ENCODE results near the gene ACAD10.
"Not testable (repeated sequence)": the region's sequence is repeated elsewhere in the genome, so short reads cannot be mapped to it uniquely, and the experiment has no call there.

Gene ACAD10

DNA sequence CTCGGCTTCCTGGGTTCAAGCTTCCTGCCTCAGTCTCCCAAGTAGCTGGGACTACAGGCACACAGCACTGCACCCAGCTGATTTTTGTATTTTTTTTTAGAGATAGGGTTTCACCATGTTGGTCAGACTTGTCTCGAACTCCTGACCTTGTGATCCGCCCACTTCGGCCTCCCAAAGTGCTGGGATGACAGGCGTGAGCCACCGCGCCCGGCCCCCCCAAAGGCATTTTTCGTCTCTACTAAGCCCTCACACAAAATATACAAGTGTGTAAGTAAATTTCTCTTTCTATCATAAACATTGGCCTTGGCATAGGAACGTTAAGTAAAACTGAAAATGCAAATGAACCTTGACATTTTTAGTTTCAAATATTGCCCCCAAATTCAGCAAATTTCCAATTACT, 2.1 kb downstream of the ACAD10 start:
- DNase-seq: no peak

DNA sequence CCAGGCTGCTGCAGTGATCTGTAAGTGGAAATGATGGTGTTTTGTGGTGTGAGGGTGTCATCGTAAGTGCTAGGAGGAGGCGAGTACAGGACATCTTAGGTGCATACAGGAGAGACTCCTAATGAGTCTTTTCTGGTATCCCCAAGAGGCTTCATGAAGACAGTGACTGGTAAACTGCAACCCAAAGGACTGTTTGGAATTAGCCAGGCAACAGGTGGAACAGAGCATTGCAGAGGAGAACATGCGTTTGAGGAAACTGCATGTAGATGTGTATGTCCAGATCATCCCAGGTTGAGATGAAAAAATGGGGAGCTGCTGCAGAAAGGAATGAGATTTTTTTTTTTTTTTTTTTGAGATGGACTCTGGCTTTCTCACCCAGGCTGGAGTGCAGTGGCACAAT, 5.4 kb downstream of the ACAD10 start:
- no peak for DNase-seq

DNA sequence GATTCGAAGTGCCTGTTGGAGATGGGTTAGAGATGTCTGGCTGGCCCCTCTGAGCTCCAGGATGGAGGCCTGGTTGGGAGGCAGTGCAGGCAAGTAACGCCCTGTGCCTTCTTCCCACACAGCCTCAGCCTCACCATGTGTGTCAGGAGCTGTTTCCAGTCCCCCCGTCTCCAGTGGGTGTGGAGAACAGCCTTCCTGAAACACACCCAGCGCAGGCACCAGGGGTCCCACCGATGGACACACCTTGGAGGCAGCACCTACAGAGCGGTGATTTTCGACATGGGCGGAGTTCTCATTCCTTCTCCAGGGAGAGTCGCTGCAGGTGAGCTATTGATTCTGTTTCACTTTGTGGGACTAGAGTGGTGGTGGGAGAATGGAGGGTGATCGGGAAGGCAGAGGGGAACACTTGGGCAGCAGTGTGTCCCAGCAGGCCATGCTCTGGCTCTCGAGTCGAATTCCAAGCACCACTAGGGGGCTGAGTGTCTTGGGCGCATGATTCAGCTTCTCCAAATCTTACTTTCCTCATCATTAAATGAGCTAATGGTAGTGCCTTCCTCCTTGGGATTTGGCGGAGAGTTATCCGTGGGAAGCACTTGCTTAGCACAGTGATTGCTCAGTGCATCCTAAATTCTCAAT, 6.8 kb downstream of the ACAD10 start:
- DNase-seq: no peak

DNA sequence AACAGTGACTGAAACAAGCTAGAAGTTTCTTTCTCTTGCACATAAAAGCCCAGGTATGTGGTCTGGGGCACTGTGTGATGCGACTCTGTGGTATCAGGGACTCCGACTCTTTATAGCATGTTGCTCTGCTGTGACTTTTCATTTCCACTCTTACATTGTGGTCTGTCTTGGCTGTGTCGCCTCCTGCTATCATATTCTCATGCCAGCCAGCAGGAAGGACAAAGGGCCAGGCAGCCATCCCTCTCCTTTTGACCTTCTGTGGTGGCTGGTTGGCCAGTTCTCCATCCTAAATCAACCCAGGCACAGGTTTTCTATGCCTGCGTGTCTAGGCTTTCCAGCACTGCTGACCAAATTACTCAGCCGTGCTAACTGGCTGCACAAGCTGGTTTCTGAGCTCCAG, 8.0 kb downstream of the ACAD10 start:
- DNase-seq: no peak

DNA sequence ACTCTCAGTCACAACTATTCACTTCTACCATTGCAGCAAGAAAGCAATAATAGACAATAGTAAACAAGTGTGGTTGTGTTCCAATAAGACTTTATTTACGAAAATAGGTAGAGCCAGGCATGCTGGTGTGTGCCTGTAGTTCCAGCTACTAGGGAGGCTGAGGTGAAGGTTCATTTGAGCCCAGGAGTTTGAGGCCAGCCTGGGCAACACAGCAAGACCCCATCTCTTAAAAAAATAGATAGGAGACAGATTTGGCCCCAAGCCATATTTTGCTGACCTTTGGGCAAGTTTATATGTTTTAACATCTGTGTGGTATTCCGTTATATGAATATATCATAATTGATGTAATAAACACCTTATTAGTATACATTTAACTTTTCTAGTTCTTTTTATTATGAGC, 14.1 kb downstream of the ACAD10 start:
- no peak for DNase-seq

DNA sequence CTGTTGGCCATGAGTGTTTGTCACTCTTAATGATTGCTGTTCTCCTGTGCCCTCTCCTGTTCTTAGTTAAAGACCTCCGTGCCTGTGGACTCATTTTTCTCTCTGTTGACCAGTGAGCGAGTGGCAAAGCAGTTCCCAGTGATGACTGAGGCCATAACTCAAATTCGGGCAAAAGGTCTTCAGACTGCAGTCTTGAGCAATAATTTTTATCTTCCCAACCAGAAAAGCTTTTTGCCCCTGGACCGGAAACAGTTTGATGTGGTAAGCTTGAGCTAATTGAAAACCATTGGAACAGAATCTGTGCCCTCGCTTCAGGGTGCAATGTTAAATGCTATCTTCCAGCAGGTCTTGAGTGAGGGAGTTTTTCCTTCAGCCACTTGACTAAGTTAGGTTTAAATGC, 19.8 kb downstream of the ACAD10 start:
- DNase-seq: no peak

DNA sequence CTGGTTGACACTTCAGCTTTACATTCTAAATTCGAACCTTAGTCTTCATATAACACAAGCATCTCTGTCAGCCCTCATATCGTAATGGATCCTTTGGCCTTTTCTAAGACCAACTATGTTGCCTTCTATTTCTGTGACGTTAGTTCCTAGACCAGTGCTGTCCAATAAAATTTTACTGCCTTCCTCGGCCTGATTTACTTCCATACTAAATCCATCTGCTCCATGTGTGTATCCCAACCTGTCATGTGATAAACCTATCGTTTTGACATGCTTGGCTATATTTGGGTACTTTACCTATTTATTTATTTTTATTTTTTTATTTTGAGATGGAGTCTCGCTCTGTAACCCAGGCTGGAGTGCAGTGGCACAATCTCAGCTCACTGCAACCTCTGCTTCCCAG, 20.3 kb downstream of the ACAD10 start:
- DNase-seq: no peak

DNA sequence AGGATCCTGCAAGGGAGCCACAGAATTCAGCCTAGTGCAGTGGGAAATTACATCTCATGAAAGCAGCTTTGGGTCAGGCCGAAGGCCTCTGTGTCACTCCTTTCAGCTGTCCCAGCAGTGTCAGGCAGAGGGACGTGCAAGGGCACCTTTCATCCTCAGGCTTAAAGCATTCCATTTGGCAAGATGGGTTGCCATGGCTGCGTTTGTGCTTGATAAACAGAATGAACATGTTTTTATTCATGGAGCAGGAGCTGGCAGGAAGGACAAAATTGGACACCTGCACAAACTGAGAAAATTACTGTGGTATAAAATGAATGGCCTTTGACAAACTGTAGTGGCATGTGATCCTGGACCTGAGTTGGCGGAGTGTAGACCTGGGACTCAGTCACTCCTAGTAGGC, 29.4 kb downstream of the ACAD10 start:
- DNase-seq: no peak

DNA sequence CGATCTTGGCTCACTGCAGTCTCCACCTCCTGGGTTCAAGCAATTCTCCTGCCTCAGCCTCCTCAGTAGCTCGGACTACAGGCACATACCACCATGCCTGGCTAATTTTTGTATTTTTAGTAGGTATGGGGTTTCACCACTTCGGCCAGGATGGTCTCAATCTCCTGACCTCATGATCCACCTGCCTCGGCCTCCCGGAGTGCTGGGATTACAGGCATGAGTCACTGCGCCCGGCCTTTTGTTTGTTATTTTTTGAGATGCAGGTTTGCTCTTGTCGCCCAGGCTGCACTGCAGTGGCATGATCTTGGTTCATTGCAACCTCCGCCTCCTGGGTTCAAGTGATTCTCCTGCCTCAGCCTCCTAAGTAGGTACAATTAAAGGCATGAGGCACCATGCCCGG, 33.5 kb downstream of the ACAD10 start:
- not testable (repeated sequence) for DNase-seq

DNA sequence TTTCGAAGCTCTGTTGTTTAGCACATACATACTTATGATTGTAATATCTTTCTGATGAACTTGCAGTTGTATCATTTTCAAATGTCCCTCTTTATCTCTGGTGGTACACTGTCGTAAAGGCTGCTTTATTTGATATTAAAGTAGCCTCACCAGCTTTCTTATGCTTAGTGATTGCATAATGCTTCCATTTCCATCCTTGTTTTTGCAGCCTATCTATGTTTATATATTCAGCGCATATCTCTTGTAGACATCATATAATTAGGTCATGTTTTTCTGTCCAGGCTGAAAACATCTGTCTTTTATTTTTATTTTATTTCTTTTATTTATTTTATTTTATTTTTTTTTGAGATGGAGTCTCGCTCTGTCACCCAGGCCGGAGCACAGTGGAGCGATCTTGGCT, 34.6 kb downstream of the ACAD10 start:
- DNase-seq: no peak

DNA sequence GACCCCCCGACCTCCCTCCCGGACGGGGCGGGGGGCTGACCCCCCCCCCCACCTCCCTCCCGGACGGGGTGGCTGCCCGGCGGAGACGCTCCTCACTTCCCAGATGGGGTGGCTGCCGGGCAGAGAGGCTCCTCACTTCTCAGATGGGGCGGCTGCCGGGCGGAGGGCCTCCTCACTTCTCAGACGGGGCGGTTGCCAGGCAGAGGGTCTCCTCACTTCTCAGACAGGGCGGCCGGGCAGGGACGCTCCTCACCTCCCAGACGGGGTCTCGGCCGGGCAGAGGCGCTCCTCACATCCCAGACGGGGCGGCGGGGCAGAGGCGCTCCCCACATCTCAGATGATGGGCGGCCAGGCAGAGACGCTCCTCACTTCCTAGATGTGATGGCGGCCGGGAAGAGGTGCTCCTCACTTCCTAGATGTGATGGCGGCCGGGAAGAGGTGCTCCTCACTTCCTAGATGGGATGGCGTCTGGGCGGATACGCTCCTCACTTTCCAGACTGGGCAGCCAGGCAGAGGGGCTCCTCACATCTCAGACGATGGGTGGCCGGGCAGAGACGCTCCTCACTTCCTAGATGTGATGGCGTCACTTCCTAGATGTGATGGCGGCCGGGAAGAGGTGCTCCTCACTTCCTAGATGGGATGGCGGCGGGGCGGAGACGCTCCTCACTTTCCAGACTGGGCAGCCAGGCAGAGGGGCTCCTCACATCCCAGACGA, 38.0 kb downstream of the ACAD10 start:
- not testable (repeated sequence) for DNase-seq

DNA sequence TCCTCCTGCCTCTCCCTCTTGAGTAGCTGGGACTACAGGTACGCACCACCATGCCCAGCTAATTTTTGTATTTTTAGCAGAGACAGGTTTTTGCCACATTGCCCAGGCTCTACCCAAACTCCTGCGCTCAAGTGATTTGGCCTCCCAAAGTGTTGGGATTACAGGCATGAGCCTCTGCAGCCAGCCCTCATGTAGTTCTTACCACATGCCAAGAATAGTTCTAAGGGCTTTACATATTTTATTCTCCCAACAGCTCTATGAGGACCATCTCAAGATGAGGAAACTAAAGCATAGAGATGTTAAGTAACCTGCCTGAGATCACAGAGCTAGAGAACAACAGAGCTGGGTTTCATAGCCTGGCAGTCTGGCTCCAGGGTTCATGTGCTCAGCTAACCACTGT, 42.9 kb downstream of the ACAD10 start:
- no peak for DNase-seq

DNA sequence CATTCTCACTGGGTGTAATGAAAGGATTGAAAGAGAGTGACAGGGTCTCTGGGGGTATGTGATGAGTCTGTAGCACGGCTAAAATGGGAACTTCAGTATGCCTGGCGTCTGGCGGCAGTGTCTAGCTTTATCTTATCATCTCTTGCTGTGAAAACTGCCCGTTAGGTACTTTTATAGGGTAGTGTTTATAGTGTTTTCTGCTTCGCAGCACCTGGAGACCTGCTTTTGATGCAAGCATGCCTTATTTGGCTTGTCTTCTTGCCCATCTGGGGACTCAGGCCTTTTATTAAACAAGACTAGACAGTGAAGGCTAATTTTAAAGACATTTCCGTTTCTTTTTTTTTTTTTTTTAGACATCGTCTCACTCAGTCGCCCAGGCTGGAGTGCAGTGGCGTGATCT, 44.6 kb downstream of the ACAD10 start:
- DNase-seq: no peak

DNA sequence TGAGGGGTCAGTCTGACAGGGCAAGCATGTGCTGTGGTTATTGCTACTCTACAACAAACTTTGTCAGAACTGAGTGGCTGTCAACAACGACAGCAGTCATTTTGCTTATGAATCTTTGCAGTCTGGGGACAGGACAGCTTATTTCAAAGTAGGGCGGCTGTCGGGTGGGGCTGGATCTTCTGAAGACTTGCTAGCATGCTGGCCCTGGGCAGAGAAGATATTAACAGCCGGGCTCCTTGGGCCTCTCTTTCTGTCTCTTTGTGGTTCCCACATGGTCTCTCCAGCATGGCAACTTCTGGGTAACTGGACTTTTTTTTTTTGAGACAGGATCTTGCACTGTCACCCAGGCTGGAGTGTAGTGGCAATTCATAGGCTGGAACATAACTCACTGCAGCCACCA, 46.9 kb downstream of the ACAD10 start:
- no peak for DNase-seq

DNA sequence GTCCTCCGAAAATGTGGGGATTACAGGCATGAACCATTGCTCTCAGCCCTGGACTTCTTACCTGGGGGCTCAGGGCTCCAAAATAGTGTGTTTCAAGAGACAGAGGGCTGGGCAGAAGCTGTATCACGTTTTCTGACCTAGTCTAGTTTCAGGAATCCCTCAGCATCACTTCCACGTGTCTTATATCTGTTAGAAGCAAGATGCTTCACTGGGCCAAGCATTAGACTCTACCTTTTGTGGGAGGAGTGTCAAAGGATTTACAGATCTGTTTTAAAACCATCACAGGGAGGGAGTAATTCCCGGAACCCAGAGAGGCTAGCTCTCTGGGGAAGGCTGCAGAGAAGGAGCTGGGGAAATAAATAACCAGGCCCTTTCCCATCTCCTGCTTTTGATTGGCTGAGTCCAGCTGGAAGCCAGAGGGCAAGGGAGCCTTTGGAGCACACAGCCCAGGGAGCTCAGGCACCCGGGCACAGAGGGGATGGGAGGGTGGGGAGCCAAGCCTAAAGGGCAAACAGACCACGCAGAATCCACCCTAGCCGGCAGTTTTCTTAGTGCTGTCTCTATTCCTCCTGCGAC, 47.6 kb downstream of the ACAD10 start:
- DNase-seq: no peak

DNA sequence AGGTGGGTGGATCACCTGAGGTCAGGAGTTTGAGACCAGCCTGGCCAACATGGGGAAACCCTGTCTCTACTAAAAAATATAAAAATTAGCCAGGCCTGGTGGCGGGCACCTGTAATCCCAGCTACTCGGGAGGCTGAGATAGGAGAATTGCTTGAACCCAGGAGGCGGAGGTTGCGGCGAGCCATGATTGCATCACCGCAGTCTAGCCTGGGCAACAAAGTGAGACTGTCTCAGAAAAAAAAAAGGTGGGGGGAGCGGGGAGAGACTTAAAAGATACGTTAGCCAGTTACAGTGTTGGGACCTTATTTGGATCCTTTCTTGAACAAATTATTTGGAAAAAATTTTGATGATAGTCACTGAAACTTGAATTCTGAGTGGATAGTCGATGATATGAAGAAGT, 53.7 kb downstream of the ACAD10 start:
- DNase-seq: not testable (repeated sequence)

DNA sequence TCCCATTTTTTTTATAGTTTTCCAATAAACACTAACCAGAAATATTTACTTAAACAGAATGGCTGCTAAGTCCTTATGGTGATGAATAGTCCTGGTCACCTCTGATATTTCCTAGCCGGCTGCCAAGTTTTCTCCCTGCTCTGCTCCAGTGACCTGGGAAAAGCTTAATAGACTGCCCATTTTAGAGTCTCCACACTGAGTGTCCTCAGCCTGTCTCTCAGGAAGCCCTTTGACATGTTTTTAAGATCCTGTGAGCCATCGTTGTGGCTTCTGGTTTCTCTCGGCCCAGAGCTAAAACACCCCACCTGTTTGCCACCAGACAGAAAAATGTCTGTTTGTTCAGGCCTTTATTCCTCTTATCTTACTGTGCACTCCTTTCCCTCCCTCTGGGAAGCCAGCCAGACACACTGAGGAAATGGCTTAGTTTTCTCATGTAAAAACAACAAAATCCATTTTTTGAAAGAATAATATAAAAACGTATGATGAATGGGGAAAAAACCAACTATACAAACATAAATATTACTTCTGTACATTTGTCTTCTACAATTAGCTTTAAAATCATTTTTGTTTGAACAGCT, 55.5 kb downstream of the ACAD10 start:
- no peak for DNase-seq

DNA sequence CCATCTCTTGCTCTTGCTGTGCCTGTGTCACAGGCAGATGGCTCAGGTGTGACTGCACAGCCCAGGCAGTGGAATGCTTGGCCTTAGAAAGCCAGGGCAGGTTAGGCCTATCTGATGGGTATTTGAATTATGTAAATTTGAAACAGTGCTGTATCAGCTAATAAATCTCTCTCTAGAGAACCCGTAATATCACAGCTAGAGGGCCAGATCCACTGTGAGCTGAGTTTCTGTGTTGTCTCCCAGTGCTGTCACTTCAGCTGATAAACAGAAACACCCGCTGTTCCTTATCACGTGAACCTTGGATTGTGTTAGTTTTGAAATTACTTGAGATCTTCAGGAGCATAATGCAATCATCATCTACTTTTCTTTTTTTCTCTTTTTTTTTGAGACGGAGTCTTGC, 59.4 kb downstream of the ACAD10 start:
- no peak for DNase-seq

DNA sequence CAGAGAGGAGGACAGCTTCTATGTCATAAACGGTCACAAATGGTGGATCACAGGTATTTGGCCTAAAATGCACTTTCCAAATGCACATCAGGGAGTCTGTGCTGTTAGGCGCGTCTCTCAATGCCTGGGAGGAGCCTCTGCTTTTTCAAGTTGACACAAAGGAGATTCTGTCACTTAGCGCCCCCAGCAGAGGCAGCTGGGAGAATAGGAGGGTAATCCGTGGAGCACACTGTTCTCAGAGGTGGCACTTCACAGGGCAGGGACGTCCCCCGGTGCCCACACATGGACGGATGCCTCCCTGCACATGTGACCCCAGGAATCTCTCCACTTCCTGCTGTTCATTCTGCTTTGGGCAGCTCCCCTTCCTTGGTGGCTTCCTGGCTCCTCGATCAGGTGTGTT, 61.5 kb downstream of the ACAD10 start:
- DNase-seq: no peak

DNA sequence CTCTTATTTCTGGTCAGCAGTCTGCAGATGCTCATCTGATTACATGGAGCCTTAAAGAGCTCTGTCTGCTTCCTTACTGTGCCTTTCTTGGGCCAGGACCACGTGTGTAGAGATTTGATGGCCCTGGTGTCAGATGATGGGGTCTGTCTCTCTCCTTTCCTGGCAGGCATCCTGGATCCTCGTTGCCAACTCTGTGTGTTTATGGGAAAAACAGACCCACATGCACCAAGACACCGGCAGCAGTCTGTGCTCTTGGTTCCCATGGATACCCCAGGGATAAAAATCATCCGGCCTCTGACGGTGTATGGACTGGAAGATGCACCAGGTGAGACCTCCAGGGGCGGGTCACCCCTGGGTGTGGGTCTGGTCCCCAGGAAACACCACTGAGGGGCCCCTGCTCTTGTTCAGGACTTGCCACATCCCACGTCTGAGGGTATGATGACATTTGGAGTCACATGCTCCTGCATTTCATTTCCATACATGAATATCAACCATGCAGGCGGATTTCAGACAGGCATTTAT, 62.4 kb downstream of the ACAD10 start:
- DNase-seq: no peak

DNA sequence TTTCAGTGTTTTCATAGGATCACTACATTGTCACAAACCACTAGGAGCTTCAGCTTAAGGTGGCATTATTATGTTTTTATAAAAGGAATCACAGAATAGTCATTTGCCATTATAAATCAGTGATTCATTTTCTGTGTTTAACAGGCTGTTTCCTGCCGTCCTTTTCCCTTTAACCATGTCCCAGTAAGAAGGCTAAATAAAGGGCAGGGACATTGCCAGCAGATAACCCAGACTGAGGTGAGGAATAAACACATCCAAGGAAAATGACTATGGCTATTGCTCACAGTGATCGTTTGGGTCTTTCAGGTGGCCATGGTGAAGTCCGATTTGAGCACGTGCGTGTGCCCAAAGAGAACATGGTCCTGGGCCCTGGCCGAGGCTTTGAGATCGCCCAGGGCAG, 63.0 kb downstream of the ACAD10 start:
- DNase-seq: no peak

DNA sequence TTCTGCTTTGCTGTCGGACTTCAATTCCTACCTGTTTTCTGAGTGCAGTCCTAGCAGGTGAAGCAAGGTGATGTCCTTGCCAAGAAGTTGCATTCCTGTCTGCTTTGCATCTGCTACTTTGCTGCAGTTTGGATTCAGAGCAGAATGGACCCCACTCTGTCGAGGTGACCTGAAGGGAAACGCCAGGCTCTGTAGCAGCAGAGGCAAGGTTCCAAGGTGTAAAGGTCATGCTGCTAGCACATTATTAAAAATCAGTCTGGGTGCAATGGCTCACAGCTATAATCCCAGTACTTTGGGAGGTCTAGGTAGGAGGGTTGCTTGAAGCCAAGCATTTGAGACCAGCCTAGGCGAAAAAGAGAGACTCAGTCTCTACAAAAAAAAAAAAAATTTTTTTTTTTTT, 63.5 kb downstream of the ACAD10 start:
- DNase-seq: no peak

DNA sequence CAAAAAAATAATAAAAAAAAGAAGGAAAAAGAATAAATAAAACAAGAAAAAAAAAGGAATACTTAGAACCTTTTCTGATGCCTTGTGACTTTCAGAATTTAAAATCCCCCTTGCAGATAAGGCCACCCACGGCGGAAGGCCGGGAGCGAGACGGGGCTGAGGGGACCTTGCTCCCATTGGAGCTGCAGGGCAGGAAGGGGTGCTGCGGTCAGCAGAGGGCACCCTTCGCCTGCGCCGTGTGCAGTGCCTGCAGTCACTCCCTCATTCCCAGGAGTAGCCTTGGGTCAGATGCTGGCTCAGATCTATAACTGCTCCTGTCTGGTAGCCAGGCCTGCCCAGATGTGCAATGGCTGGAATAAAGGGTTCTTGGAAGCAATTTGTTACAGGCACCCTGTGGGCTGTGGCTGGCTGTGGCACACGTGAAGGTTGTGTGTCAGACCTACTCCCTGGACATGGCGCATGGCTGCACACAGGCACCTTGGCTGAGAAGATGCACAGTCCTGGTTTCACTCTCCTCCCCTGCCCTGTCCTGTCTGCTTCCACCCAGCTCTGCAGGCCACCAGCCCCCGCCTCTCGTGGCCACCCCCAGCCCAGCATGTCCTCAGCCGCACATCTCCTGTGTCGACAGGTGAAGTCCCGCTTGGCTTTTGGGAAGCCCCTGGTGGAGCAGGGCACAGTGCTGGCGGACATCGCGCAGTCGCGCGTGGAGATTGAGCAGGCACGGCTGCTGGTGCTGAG, 67.5 kb downstream of the ACAD10 start:
- peak; percentile 9 to 12 for DNase-seq

Data from CD4-positive, alpha-beta T cell treated with Interferon alpha-2 for 1 hour (primary cell).